Mammary epithelial cell (primary cell): ENCODE data around the gene PEF1.

Source experiments
- CTCF ChIP-seq, 2 donors: IDR thresholded peaks in 1 of 2; conservative IDR thresholded peaks in 1 of 2; 2 replicates each; pipeline ENCODE4 v1.5.1; 2011 to 2012; ENCODE audit warnings: inconsistent platforms in 2 of 2, low read length in 2 of 2, mild to moderate bottlenecking in 2 of 2, control low read depth in 1 of 2, low read depth in 1 of 2; ENCODE audit not compliant: insufficient read depth in 1 of 2; ENCODE audit errors: extremely low read depth in 1 of 2
- EZH2 ChIP-seq: IDR thresholded peaks from 2 replicates; pipeline ENCODE4 v1.6.1; 2012; ENCODE audit warnings: low read length, inconsistent platforms, borderline replicate concordance

GRCh38 chr1:31584869-31585735 is 59.6 kb downstream of the PEF1 start:
- TF ChIP-seq CTCF (conservative IDR thresholded peaks at IDR 0.05 in 1 of 2, IDR thresholded peaks at IDR 0.05 in 1 of 2; ENCODE audit: extremely low read depth in 1 of 2, insufficient read depth in 1 of 2, low read depth in 1 of 2, low read length in 2 of 2) = no peak
- TF ChIP-seq EZH2 = no peak
